Activated gamma-delta T cell (primary cell): ENCODE measurements around the gene SMIM45.
"Not testable (repeated sequence)": the region's sequence is repeated elsewhere in the genome, so short reads cannot be mapped to it uniquely, and the experiment has no call there.

Source experiments
- DNase-seq: peaks from one replicate; lab custom pipeline; 2025; lab: John Stamatoyannopoulos, UW

SMIM45 gene

DNA sequence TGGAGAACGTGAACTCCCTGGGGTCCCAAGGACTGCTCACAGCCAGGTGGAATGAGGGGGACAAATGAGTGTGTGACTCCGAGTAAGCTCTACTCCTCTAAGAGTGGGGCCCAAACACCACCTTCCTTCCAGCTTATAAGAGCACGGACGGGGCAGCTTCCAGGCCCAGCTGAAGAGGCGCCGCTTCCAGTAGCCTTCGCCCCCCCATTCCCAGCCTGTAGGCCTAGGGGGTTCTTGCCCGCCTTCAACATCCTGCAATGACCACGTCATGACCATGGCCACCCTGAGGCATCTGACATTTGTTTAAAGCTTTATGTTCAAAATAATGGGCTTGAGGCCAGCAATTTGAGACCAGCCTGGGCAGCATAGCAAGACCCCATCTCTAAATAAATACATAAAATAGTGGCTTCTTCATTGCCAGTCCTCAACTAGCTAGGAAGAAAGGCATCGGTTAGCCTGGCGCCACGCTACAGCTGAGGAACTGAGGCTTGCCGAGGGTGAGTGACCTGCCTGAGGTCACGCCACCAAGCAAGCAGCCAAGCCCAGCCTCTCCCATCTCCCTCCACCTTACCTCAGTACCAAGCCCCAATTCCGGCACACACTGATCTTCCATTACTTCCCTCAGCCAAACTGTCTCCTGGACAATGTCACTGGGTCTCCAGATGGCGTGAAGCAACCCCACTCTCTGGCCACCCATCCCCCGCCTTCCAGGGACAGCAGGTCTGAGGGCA, 17.5 kb upstream of the SMIM45 start:
- DNase-seq, result no peak

DNA sequence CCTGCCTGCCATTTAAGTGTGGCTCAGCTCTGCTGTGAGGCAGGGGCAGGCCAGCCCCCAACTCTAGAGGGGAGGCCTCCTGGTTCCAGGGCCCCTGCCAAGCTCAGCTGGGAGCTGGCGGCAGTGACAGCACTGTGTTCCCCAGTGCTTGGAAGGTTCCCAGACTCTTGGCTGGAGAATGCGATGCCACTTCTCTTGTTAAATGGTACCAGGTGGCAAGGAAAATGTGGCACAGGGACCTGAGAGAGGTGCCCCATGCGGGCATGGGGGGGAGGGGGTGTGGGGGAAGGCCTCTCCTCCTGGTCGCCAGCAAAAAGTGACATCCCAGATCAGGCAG, 17.0 kb upstream of the SMIM45 start:
- DNase-seq, result no peak

DNA sequence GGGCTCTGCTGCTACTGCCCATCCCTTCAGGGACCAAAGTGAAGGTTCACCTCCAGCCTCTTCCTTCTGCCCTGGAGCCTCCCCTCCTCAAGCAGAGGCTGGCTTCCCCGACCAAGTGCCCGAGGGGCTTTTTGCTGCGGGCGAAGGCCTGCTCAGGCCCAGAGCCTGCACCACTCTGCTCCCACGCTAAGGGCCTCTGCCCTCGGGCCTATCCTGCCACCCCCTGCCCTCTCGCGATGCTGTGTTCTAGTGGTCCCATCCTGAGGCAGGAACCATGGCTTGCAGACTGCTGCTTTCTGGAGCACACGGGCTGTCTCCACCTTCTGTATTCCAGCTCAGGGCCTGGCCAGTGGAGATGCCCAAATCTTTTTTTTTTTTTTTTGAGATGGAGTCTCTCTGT, 16.4 kb upstream of the SMIM45 start:
- no peak for DNase-seq

GRCh38 chr22:41936894-41937169, 15.1 kb upstream of the SMIM45 start:
- DNase-seq, result no peak

DNA sequence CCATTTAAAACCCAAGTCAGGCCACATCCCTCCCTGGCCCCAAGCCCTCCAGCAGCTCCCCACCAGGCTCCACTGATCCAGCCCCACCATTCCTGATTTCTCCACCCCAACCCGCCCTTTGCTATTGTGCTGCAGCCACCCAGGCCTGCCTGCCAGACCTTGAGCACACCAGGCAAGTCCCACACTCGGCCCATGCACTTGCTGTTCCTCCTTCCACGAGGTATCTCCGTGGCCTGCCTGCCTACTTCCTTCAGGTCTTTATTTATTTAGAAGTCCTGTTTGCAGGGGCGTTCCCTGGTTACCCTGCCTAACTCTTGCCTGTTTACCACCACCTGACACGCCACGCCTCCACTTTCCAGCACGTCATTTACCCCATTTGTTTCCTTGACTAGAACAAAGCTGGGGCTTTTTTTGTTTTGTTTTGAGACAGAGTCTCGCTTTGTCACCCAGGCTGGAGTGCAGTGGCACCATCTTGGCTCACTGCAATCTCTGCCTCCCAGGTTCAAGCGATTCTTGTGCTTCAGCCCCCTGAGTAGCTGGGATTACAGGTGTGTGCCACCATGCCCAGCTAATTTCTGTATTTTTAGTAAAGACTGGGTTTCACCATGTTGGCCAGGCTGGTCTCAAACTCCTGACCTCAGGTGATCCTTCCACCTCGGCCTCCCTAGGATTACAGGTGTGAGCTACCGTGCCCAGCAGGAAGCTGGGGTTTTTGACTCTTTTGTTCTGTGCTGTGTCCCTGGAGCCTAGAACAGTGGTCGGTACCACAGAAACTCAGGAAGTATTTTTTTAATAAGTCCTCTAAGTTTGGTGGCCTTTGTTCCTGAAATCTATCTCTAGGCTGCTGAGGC, 11.7 kb upstream of the SMIM45 start:
- DNase-seq, result no peak

GRCh38 chr22:41940832-41941765, 10.9 kb upstream of the SMIM45 start:
- DNase-seq, result no peak

- DNase-seq, result no peak
Observed at GRCh38 chr22:41943661-41944209, 8.2 kb upstream of the SMIM45 start.

DNA sequence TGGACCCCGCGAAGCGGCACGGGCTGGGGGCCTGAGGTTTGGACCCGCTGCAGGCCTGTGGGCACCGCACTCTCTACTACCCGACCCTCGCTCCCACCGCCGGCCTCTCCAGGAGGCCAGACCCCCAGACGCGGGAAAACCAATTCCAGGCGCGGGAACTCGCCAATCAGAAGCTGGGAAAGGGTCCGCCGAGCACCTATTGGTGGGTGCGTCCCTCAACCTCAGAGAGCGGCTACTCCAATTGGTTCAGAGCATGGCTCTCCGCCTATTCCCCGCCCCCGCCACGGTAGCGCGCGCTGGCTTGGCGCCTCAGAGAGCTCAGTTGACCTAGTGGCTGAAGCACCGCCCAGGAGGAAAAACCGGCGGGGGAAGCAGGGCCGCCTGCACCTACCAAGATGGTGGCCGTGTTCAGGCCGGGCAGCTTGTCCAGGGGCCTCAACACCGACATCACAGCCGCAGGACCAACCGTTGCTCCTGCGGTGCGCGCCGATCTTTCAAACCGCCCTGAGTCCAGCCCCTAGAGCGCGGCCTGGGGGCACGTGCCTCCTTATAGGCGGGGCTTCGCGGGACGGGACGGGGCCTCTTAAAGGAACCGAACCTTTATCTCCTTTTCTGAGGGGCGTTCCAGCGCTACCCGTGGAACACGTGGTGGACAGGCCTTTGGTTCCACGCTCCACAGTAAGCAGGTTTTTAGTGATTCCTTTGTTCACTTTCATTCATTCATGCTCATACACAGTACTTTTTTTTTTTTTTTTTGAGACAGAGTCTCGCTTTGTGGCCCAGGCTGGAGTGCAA, 5.1 kb upstream of the SMIM45 start, which contains the start of gene CENPM:
TSS of gene CENPM (minus strand) at position 524 of the 795 bp plus-strand sequence. CDS start at position 448, 76 bp downstream.
- DNase-seq, result peak; percentile 72

DNA sequence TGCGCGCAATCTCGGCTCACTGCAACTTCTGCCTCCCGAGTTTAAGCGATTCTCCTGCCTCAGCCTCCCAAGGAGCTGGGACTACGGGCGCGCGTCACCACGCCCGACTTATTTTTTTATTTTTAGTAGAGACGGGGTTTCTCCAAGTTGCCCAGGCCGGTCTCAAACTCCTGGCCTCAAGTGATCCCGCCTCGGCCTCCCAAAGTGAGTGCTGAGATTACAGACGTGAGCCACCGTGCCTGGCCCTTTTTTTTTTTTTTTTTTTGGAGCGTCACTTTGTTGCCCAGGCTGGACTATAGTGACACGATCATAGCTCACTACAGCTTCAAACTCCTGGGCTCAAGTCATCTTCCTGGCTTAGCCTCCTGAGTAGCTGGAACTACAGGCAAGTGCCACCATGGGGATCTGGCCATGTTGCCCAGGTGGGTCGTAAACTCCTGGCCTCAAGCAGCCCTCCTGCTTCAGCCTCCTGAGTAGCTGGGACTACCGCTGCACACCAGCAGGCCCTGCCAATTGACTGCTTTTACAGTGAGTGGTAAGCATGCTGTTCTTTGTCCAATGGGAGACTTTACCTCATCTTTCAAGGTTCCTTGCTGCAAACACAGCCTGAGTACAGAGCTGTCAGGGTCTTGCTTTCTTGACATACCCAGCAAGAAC, 4.4 kb upstream of the SMIM45 start:
- no peak for DNase-seq

GRCh38 chr22:41948142-41948541, 3.8 kb upstream of the SMIM45 start:
- DNase-seq, result no peak

- not testable (repeated sequence) for DNase-seq
Observed at GRCh38 chr22:41948928-41949296, 3.0 kb upstream of the SMIM45 start.

DNA sequence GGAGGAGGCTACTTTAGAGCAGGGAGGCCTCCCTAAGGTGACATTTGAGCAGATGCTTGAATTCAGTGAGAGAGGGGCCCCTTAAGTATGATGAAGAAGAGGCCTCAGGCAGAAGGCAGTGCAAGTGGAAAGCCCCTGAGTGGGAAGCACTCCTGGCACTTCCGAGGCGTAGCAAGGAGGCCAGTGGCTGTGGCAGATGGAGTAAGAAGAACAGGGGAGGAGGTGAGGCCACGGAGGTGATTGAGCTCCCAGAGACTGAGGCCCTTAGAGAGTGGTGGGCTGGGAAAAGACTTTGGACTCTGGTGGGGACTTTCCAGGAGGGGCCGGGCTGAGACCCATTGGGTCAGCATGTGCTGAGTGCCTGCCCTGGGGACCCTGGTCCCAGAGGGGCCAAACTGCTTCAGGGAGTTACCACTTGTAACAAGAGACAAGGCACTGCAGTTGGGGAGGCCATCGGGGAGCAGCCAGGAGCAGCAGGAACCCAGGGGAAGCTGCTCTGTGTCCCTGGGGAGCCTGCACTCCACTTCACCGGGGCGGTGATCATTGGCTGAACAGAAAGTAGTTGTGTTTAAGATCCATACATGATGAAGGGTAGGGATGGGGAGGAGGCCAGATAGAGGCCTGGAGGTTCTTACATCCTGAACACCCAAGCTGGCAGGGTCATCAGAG, 2.5 kb upstream of the SMIM45 start:
- no peak for DNase-seq

GRCh38 chr22:41952713-41953112, 763 bp downstream of the SMIM45 start:
- no peak for DNase-seq

- DNase-seq, result no peak
Observed at GRCh38 chr22:41957941-41958556, 6.1 kb downstream of the SMIM45 start.

GRCh38 chr22:41963453-41964111, 11.6 kb downstream of the SMIM45 start:
- no peak for DNase-seq

- DNase-seq, result no peak
Observed at GRCh38 chr22:41964112-41964491, 12.2 kb downstream of the SMIM45 start.

DNA sequence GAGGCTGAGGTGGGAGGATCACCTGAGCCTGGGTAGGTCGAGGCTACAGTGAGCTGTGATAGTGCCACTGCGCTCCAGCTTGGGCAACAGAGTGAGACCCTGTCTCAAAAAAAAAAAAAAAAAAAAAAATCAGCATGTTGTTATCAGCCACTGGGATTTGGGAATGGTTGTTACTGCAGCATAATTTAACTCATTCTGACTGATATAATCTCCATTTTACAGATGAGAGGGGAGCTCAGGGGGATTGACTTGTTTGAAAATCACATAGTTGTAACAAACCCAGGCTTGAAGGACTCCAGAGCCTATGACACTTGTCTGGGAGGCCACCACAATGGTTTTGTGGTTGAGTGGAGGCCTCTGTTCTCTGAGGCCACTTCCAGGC, 14.3 kb downstream of the SMIM45 start:
- no peak for DNase-seq

DNA sequence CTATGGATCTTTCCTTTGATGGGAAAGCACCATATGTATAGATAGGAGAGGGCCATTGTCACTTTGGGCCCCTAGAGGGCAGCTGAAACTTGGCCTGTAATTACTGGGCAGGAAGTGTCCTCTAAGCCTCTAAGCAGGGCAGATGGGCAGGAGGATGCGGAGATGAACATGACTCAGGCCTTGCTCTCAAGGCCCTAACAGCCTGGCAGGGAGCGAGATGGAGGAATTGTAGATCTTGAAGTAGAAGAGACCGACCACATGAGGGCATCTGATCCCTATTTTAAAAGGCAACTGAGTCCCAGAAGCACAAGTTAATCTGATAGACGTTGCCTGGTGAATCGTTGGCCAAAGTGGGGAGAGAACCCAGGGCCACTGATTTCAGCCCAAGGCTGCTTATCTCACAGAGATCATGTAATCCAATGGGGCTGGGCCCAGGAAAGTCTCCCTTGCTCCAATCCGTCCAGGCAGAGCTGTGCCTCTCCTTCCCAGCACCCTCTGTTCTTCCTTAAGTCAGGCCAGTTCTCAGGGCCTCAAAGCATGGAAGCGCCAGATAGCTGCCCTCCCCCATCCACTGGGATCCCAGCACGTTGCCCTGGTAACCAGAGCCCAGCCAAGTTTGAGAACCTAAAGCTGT, 14.8 kb downstream of the SMIM45 start:
- DNase-seq, result no peak

DNA sequence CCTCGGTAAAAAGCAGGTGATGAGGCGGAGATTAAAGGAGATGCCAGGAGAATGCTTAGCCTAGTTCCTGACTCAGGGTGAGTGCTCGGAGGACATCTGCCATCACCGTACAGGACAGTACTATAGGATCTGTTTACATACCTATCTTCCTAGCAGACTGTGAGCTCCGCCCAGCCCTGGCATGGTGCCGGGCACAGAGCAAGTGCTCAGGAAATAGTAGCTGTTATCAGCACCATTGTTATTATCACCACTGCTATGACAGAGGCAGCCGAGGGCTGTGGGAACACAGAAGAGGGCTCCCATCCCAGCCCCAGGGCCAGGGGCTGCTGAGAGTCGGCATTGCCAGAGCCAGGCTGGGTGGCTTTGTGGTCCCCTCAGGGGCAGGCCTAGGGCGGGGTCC, 16.7 kb downstream of the SMIM45 start:
- DNase-seq, result no peak
